Astrocyte of the spinal cord (primary cell): Measurements from ENCODE around the gene DIPK1A.
A peak's percentile ranks its signal among the peaks of the same experiment; 100 is the strongest.

ENCODE experiments used
- DNase-seq: peaks from one replicate; pipeline ENCODE4 v3.0.0; 2011; ENCODE audit warnings: low read depth, low spot score
- H3K4me3 ChIP-seq: 2 replicates; pipeline ENCODE4 v1.5.1; 2011; ENCODE audit warnings: low read depth, mild to moderate bottlenecking, low read length, moderate library complexity
- in situ Hi-C: cut with HindIII; loops from 2 replicates; pipeline ENCODE4 v1.10.0; 2017; ENCODE audit warnings: low sequenced_read_pairs
- TF ChIP-seq, protein P1 (sequence below): IDR thresholded peaks from 2 replicates; pipeline ENCODE4 v1.5.1; 2012; ENCODE audit warnings: low read depth, mild to moderate bottlenecking, low read length, inconsistent platforms

The DIPK1A gene

DNA sequence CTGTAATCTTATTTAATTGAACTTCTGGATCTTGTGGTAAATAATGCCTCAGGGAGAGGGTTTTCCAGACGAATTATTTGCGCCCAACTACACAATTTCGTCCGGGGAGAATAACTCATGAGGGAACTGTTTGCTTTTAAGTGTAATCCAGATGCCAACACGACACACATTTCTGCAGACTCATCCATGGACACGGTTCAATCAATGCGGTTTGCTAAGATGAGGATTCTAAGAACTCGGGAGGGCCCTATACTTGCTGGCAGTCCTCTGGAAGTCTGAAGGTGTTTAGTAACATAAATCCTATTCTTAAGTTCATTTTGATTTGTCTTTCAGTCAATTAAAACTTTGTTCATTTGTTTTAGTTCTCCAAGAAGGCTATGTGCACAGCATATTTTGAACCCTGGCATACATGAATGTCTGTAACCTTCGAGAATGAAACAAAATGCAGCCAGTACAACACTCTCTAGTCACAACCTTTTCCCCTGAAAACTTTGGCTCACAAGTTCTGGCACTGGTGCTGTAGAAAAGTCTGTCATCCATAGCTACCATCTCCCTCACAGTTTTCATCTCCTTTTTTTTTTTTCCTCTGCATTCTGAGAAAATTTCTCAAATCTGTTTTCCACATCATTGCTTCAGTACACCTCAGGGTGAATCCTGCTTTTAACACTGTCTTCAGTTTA, 38.8 kb downstream of the DIPK1A start:
- TF ChIP-seq, protein P1, sequence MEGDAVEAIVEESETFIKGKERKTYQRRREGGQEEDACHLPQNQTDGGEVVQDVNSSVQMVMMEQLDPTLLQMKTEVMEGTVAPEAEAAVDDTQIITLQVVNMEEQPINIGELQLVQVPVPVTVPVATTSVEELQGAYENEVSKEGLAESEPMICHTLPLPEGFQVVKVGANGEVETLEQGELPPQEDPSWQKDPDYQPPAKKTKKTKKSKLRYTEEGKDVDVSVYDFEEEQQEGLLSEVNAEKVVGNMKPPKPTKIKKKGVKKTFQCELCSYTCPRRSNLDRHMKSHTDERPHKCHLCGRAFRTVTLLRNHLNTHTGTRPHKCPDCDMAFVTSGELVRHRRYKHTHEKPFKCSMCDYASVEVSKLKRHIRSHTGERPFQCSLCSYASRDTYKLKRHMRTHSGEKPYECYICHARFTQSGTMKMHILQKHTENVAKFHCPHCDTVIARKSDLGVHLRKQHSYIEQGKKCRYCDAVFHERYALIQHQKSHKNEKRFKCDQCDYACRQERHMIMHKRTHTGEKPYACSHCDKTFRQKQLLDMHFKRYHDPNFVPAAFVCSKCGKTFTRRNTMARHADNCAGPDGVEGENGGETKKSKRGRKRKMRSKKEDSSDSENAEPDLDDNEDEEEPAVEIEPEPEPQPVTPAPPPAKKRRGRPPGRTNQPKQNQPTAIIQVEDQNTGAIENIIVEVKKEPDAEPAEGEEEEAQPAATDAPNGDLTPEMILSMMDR: no peak
- in situ Hi-C loops: no loop called here
- H3K4me3 ChIP-seq: no peak overlapping the region
- peak; percentile 46 for DNase-seq

DNA sequence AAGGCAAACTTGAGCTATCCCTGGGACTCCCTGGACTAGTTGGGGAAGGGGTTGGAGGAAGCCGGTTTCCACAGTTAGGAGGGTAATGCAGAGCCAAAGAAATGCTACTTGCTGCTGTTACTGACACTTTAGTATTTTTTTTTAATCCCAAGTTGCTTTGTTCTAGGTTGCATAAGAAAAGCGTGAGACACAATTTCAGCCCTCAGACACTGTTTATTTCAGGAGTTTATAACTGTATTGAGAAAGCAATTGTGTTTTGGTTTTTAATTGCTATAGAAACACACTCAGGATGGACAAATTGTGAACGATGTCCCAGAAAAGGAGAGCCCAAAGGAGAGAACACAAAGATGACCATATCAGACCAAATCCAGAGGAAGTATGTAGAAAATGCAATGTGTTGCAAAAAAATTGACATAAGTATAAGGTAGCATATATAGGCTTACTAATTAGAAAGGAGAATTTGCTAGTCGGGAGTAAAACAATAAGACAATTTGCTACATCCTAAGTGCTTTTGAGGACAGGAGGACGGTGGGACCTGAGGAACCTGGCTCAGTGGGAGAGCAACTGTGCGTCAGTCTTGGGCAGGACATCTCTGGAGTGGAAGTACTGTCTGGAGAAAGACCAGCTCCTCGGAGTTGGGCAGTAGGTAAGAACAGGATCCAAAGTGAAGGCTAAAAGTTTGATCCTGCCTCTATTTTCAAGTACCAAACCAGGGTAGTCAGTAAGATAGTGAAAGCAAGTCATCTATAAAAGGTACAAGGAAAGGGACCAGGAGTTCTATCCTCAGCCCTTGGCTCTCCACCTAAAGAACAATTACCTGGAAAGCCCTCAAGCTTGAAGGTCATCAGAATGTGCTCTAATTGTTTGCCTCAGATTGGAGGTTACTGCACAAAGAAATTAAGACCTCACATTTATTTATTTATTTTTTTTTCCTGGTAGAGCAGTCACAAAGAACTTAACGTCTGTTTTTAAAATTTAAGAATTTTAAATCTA, 39.9 kb downstream of the DIPK1A start:
- H3K4me3 ChIP-seq: no peak overlapping the region
- in situ Hi-C loops: no loop called here
- no peak for DNase-seq
- TF ChIP-seq, protein P1: no peak

DNA sequence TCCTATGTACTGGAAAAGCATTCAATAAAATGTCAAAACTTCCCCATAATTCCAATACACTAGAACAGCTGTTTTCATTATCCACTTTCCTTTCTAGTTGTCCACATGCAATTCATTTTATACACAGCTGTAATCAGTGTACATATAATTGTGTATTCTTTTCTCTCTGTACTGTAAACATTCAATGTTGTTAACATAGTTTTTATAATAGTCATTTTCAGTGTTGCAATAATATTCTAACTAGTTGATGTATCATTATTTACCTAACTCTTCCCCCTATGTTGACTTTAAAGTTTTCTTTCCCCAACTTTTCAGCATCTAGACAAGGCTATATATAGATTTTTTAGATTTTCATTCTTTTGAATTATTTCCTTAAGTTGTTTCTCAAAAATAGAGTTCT, 44.4 kb downstream of the DIPK1A start:
- H3K4me3 ChIP-seq: no peak overlapping the region
- in situ Hi-C loops: no loop called here

DNA sequence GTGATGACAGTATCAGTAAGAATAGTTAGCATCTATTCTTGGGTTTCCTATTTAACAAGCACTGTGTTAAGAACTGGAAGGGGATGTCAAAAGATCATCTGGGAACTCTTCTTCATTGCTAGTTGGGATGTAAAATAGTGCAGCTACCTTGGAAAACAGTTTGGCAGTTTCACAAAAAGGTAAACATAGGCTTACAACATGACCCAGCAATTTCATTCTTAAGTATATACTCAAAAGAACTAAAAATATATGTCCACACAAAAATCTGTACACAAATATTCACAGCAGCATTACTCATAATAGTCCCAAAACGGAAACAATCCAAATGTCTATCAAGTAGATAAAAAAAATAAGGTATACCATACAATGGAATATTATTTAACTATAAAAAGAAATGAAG, 45.7 kb downstream of the DIPK1A start:
- in situ Hi-C loops: no loop called here
- DNase-seq: no peak

More for the DNA sequence above, 44.4 kb downstream of the DIPK1A start:
- TF ChIP-seq, protein P1: no peak
- DNase-seq: no peak

DNA sequence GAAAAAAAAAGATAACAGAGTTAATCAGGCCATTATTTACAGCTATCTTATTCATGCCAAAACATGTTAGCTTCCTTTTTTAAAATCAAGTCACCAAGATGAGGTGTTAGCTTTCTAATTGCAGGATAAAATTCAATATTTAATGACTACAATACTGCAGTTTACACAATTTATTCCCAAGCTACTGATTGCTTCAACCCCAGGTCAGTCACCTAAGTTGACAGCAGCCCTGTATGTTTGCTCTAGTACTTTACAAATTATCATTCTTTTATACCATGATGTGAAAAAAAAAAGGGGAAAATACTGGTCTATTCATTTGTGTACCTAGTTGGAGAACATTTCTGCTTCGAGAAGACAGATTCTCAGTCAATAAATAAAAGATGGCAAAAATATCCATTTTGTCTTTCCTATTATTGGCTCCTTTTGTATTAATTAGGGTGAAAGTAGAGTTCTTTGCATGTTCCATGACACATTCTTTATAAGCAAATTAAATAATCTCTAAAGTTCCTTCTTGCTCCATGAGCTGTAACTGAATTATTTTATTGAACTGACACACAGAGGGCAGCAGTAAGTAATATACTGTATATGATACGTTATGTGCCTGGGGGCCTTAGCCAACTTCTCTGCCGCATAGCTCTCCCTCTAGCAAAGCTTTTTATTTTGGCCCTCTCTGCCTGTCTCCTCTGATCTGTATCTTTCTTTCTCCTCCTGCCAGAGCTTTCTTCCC, 48.0 kb downstream of the DIPK1A start:
- TF ChIP-seq, protein P1: no peak
- no peak for DNase-seq
- no peak overlapping the region for H3K4me3 ChIP-seq

More for the DNA sequence above, 45.7 kb downstream of the DIPK1A start:
- no peak overlapping the region for H3K4me3 ChIP-seq
- TF ChIP-seq, protein P1: no peak

DNA sequence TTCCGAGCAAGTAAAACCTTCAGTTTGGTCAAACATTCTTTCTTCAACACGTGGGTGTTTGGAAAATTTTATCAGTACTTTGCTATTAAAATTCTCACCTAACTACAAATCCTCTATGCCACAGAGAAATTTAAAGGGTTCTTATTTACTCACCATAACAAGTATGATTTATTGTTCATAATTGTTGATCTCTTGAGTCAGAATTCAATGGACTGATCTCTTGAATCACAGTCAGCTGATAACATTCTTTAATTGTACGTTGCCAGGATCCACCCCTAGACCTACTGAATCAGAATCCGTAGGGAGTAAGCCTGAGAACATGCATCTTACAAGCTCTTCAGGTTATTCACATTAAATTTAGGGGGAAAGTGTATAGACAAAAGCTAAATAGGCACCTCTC, 51.2 kb downstream of the DIPK1A start:
- no peak overlapping the region for H3K4me3 ChIP-seq
- in situ Hi-C loops: no loop called here
- TF ChIP-seq, protein P1: no peak
- DNase-seq: no peak

More for the DNA sequence above, 48.0 kb downstream of the DIPK1A start:
- in situ Hi-C loops: no loop called here
